ENCODE results near the gene PRKAG2.

The PRKAG2 gene

GRCh38 chr7:151715666-151716315, 161.1 kb downstream of the PRKAG2 start:
- no peak for DNase-seq (ENCODE audit: low read depth, low spot score)
- no peak overlapping the region for H3K4me3 ChIP-seq
- TF ChIP-seq POLR2AphosphoS5 (IDR thresholded peaks at IDR 0.05; ENCODE audit: borderline replicate concordance, low read depth, low read length) (no peak), FOXP2 (optimal IDR thresholded peaks at IDR 0.05; ENCODE audit: control extremely low read depth, extremely low read length, insufficient read depth) (no peak), EZH2 (IDR thresholded peaks at IDR 0.05) (no peak)
- no peaks in the 10 kb centered on the region for H3K9me3 ChIP-seq (ENCODE audit: low read depth, low read length)
- H3K27ac ChIP-seq, result no peak overlapping the region
- no peak overlapping the region for H3K9ac ChIP-seq (ENCODE audit: insufficient read length)
- no peaks in the 10 kb centered on the region for H3K36me3 ChIP-seq (ENCODE audit: insufficient read depth, low read length)

GRCh38 chr7:151714201-151714600, 162.7 kb downstream of the PRKAG2 start:
- no peak overlapping the region for H3K4me3 ChIP-seq
- H3K36me3 ChIP-seq (ENCODE audit: insufficient read depth, low read length), result no peaks in the 10 kb centered on the region
- no peak for TF ChIP-seq FOXP2 (optimal IDR thresholded peaks at IDR 0.05; ENCODE audit: control extremely low read depth, extremely low read length, insufficient read depth)
- TF ChIP-seq EZH2 (IDR thresholded peaks at IDR 0.05), result no peak
- TF ChIP-seq POLR2AphosphoS5 (IDR thresholded peaks at IDR 0.05; ENCODE audit: borderline replicate concordance, low read depth, low read length), result no peak
- no peaks in the 10 kb centered on the region for H3K9me3 ChIP-seq (ENCODE audit: low read depth, low read length)
- DNase-seq (ENCODE audit: low read depth, low spot score), result no peak
- no peak overlapping the region for H3K27ac ChIP-seq
- no peak overlapping the region for H3K9ac ChIP-seq (ENCODE audit: insufficient read length)

- no peak overlapping the region for H3K4me3 ChIP-seq
- no peaks in the 10 kb centered on the region for H3K36me3 ChIP-seq (ENCODE audit: insufficient read depth, low read length)
- no peak for DNase-seq (ENCODE audit: low read depth, low spot score)
- H3K9me3 ChIP-seq (ENCODE audit: low read depth, low read length), result no peaks in the 10 kb centered on the region
- H3K9ac ChIP-seq (ENCODE audit: insufficient read length), result no peak overlapping the region
- TF ChIP-seq EZH2 (IDR thresholded peaks at IDR 0.05), result no peak
- TF ChIP-seq POLR2AphosphoS5 (IDR thresholded peaks at IDR 0.05; ENCODE audit: borderline replicate concordance, low read depth, low read length), result no peak
- TF ChIP-seq FOXP2 (optimal IDR thresholded peaks at IDR 0.05; ENCODE audit: control extremely low read depth, extremely low read length, insufficient read depth), result no peak
- H3K27ac ChIP-seq, result no peak overlapping the region
These were observed 164.1 kb downstream of the PRKAG2 start for GRCh38 chr7:151712810-151713125.

GRCh38 chr7:151711906-151712809, 164.8 kb downstream of the PRKAG2 start:
- Histone ChIP-seq H3K9ac (ENCODE audit: insufficient read length) (no peak overlapping the region), H3K9me3 (ENCODE audit: low read depth, low read length) (no peaks in the 10 kb centered on the region), H3K36me3 (ENCODE audit: insufficient read depth, low read length) (no peaks in the 10 kb centered on the region), H3K4me3 (no peak overlapping the region), H3K27ac (no peak overlapping the region)
- DNase-seq (ENCODE audit: low read depth, low spot score), result no peak
- TF ChIP-seq EZH2 (IDR thresholded peaks at IDR 0.05), result no peak
- TF ChIP-seq POLR2AphosphoS5 (IDR thresholded peaks at IDR 0.05; ENCODE audit: borderline replicate concordance, low read depth, low read length), result no peak
- TF ChIP-seq FOXP2 (optimal IDR thresholded peaks at IDR 0.05; ENCODE audit: control extremely low read depth, extremely low read length, insufficient read depth), result no peak

GRCh38 chr7:151711435-151711872, 165.5 kb downstream of the PRKAG2 start:
- no peak for DNase-seq (ENCODE audit: low read depth, low spot score)
- Histone ChIP-seq H3K27ac (no peak overlapping the region), H3K9ac (ENCODE audit: insufficient read length) (no peak overlapping the region), H3K9me3 (ENCODE audit: low read depth, low read length) (no peaks in the 10 kb centered on the region), H3K36me3 (ENCODE audit: insufficient read depth, low read length) (no peaks in the 10 kb centered on the region), H3K4me3 (no peak overlapping the region)
- TF ChIP-seq EZH2 (IDR thresholded peaks at IDR 0.05), result no peak
- no peak for TF ChIP-seq FOXP2 (optimal IDR thresholded peaks at IDR 0.05; ENCODE audit: control extremely low read depth, extremely low read length, insufficient read depth)
- TF ChIP-seq POLR2AphosphoS5 (IDR thresholded peaks at IDR 0.05; ENCODE audit: borderline replicate concordance, low read depth, low read length), result no peak

- DNase-seq (ENCODE audit: low read depth, low spot score), result no peak
- Histone ChIP-seq H3K36me3 (ENCODE audit: insufficient read depth, low read length) (no peaks in the 10 kb centered on the region), H3K4me3 (no peak overlapping the region), H3K9ac (ENCODE audit: insufficient read length) (no peak overlapping the region), H3K27ac (no peak overlapping the region), H3K9me3 (ENCODE audit: low read depth, low read length) (no peaks in the 10 kb centered on the region)
- TF ChIP-seq FOXP2 (optimal IDR thresholded peaks at IDR 0.05; ENCODE audit: control extremely low read depth, extremely low read length, insufficient read depth), result no peak
- no peak for TF ChIP-seq POLR2AphosphoS5 (IDR thresholded peaks at IDR 0.05; ENCODE audit: borderline replicate concordance, low read depth, low read length)
- TF ChIP-seq EZH2 (IDR thresholded peaks at IDR 0.05), result no peak
These were observed 166.1 kb downstream of the PRKAG2 start for GRCh38 chr7:151710646-151711434.

GRCh38 chr7:151710121-151710640, 166.7 kb downstream of the PRKAG2 start:
- H3K27ac ChIP-seq, result no peak overlapping the region
- no peaks in the 10 kb centered on the region for H3K9me3 ChIP-seq (ENCODE audit: low read depth, low read length)
- no peak overlapping the region for H3K9ac ChIP-seq (ENCODE audit: insufficient read length)
- H3K4me3 ChIP-seq, result no peak overlapping the region
- no peak for DNase-seq (ENCODE audit: low read depth, low spot score)
- no peak for TF ChIP-seq FOXP2 (optimal IDR thresholded peaks at IDR 0.05; ENCODE audit: control extremely low read depth, extremely low read length, insufficient read depth)
- TF ChIP-seq POLR2AphosphoS5 (IDR thresholded peaks at IDR 0.05; ENCODE audit: borderline replicate concordance, low read depth, low read length), result no peak
- TF ChIP-seq EZH2 (IDR thresholded peaks at IDR 0.05), result no peak
- H3K36me3 ChIP-seq (ENCODE audit: insufficient read depth, low read length), result no peaks in the 10 kb centered on the region

Data from SK-N-MC (cell line).